Upper lobe of left lung (tissue), 6 donors: Measurements from ENCODE around the gene ARSH. TPM values are rescaled to one million over a fixed set of nuclear protein-coding genes. Genes with fewer than 3 reads are reported as not detected.

Experiments
- ATAC-seq, 2 donors: fragments of 200-7000 bp; cut with Tn5 transposase; one replicate each; pipeline ENCODE4 v1.9.1; 2022; ENCODE audit warnings: mild to moderate bottlenecking in 2 of 2, moderate library complexity in 2 of 2; ENCODE audit not compliant: low FRiP score in 2 of 2
- DNase-seq, 2 donors: peaks; one replicate each; pipeline ENCODE4 v3.0.0-alpha.2; 2019 to 2020
- H3K27ac ChIP-seq, 4 donors: fragments of 200-600 bp; sonication (generic); one replicate each; pipeline ENCODE4 v1.5.1; 2016 to 2019
- H3K27me3 ChIP-seq, 4 donors: fragments of 200-600 bp; sonication (generic); one replicate each; pipeline ENCODE4 v1.5.1; 2017 to 2019
- H3K36me3 ChIP-seq, 4 donors: fragments of 200-600 bp; sonication (generic); one replicate each; pipeline ENCODE4 v1.5.1; 2016 to 2019
- H3K4me1 ChIP-seq, 4 donors: fragments of 200-600 bp; sonication (generic); one replicate each; pipeline ENCODE4 v1.5.1; 2018 to 2019
- H3K4me3 ChIP-seq, 4 donors: fragments of 200-600 bp; sonication (generic); one replicate each; pipeline ENCODE4 v1.5.1; 2017 to 2019; ENCODE audit warnings: mild to moderate bottlenecking in 2 of 4, moderate library complexity in 1 of 4
- H3K9me3 ChIP-seq, 4 donors: fragments of 200-600 bp; sonication (generic); one replicate each; pipeline ENCODE4 v1.5.1; 2018 to 2019
- CTCF ChIP-seq, 6 experiments: fragments of 450-650 bp in 4 of 6; fragments of 200-600 bp in 2 of 6; sonication (generic) in 2 of 6; IDR thresholded peaks; one replicate each; pipeline ENCODE4 v1.5.1; 2016 to 2019; ENCODE audit warnings: antibody characterized with exemption in 6 of 6
- EP300 ChIP-seq, 4 donors: sonication (generic); formaldehyde crosslinking; IDR thresholded peaks; one replicate each; pipeline ENCODE4 v1.5.1; 2017; ENCODE audit warnings: antibody characterized with exemption in 4 of 4, control low read depth in 2 of 4
- POLR2A ChIP-seq, 4 donors: fragments of 450-650 bp; IDR thresholded peaks; one replicate each; pipeline ENCODE4 v1.5.1; 2016 to 2017; ENCODE audit warnings: antibody characterized with exemption in 4 of 4, mild to moderate bottlenecking in 2 of 4
- POLR2AphosphoS5 ChIP-seq, 2 donors: sonication (generic); formaldehyde crosslinking; IDR thresholded peaks; one replicate each; pipeline ENCODE4 v1.5.1; 2017; ENCODE audit warnings: antibody characterized with exemption in 2 of 2
- WGBS, 2 donors: methylation state at CpG; one replicate each; pipeline ENCODE4 v1.1.5; 2017 to 2018; 5-methylcytosine and 5-hydroxymethylcytosine counted together
- total RNA-seq, 6 donors: library from RNA; depleted of rRNA in 4 of 6; stranded (reverse); fragments of >200 nt in 4 of 6; gene quantifications; one replicate each; pipeline versions ENCODE4 v1.1.0 to v1.2.1, GENCODE V29; 2016 to 2021
- donor health status: DM: no; HTN: no; CAD: no; lungs with moderate emphysema.
- donor health status: DM: no; HTN: yes; CAD: no; lungs with severe emphysema.

ARSH gene
- total RNA-seq, 6 donors from 2014 or later = not detected

- 69 to 83% methylated on average over 5 to 6 of the region's 6 CpGs for WGBS, 2 donors
- Histone ChIP-seq H3K9me3 (no peaks in the 10 kb centered on the region), H3K4me1 (no peaks in the 10 kb centered on the region), H3K4me3 (no peak overlapping the region), H3K27me3 (no peaks in the 10 kb centered on the region), H3K27ac (no peak overlapping the region), H3K36me3 (no peaks in the 10 kb centered on the region)
- no peak for TF ChIP-seq EP300 (IDR thresholded peaks at IDR 0.05)
- TF ChIP-seq CTCF (IDR thresholded peaks at IDR 0.05) = no peak
- no peak for TF ChIP-seq POLR2AphosphoS5 (IDR thresholded peaks at IDR 0.05)
- TF ChIP-seq POLR2A (IDR thresholded peaks at IDR 0.05) = no peak
- ATAC-seq (no peak), DNase-seq (no peak)
These were observed 40.4 kb upstream of the ARSH start for GRCh38 chrX:2965965-2966364.

- ATAC-seq = no peak
- Histone ChIP-seq H3K36me3 (no peaks in the 10 kb centered on the region), H3K27ac (no peak overlapping the region), H3K4me1 (no peaks in the 10 kb centered on the region), H3K27me3 (no peaks in the 10 kb centered on the region), H3K4me3 (no peak overlapping the region), H3K9me3 (no peaks in the 10 kb centered on the region)
- WGBS, 2 donors = 60 to 74% methylated on average over 3 of the region's 3 CpGs
- DNase-seq = no peak
- no peak for TF ChIP-seq EP300 (IDR thresholded peaks at IDR 0.05)
- TF ChIP-seq CTCF (IDR thresholded peaks at IDR 0.05) = no peak
- no peak for TF ChIP-seq POLR2A (IDR thresholded peaks at IDR 0.05)
- TF ChIP-seq POLR2AphosphoS5 (IDR thresholded peaks at IDR 0.05) = no peak
These were observed 39.3 kb upstream of the ARSH start for GRCh38 chrX:2967012-2967411.

- Histone ChIP-seq H3K27me3 (no peaks in the 10 kb centered on the region), H3K36me3 (no peaks in the 10 kb centered on the region), H3K9me3 (no peaks in the 10 kb centered on the region), H3K4me3 (no peak overlapping the region), H3K27ac (no peak overlapping the region), H3K4me1 (no peaks in the 10 kb centered on the region)
- no peak for TF ChIP-seq POLR2AphosphoS5 (IDR thresholded peaks at IDR 0.05)
- no peak for TF ChIP-seq POLR2A (IDR thresholded peaks at IDR 0.05)
- TF ChIP-seq CTCF (IDR thresholded peaks at IDR 0.05) = no peak
- TF ChIP-seq EP300 (IDR thresholded peaks at IDR 0.05) = no peak
- no peak for DNase-seq
- no peak for ATAC-seq
- 68 to 85% methylated on average over 14 of the region's 14 CpGs for WGBS, 2 donors
These were observed 38.8 kb upstream of the ARSH start for GRCh38 chrX:2967584-2967983.

- no peak for ATAC-seq
- no peak overlapping the region for H3K4me3 ChIP-seq
- WGBS, 2 donors = 45 to 57% methylated on average over 14 to 27 of the region's 27 CpGs
These were observed 38.1 kb upstream of the ARSH start for GRCh38 chrX:2967998-2968909.

More at GRCh38 chrX:2967998-2968909, 38.1 kb upstream of the ARSH start:
- H3K27me3 ChIP-seq = no peaks in the 10 kb centered on the region
- H3K27ac ChIP-seq = no peak overlapping the region
- no peaks in the 10 kb centered on the region for H3K9me3 ChIP-seq
- no peaks in the 10 kb centered on the region for H3K4me1 ChIP-seq
- no peak for TF ChIP-seq CTCF (IDR thresholded peaks at IDR 0.05)
- TF ChIP-seq POLR2A (IDR thresholded peaks at IDR 0.05) = no peak
- no peak for TF ChIP-seq EP300 (IDR thresholded peaks at IDR 0.05)
- no peak for TF ChIP-seq POLR2AphosphoS5 (IDR thresholded peaks at IDR 0.05)
- no peaks in the 10 kb centered on the region for H3K36me3 ChIP-seq
- peak in 1 of 2 donors; percentile 23 for DNase-seq
